ENCODE measurements around the gene CEP41.

GRCh38 chr7:130366564-130366963 is 74.3 kb downstream of the CEP41 start:
- TF ChIP-seq CTCF (IDR thresholded peaks at IDR 0.05) (no peak), POLR2A (IDR thresholded peaks at IDR 0.05) (no peak)

All from Peyer's patch (tissue), 4 donors.